ENCODE results near the gene ALPK1. TPM values are rescaled to one million over a fixed set of nuclear protein-coding genes. Genes with fewer than 3 reads are reported as not detected.
"Not testable (repeated sequence)": the region's sequence is repeated elsewhere in the genome, so short reads cannot be mapped to it uniquely, and the experiment has no call there.

Gene ALPK1
- total RNA-seq, 1 donor from 2014 or later: 40.1 TPM

GRCh38 chr4:112423591-112423990, 126.4 kb downstream of the ALPK1 start:
- Histone ChIP-seq H3K36me3 (peaks cover 21% of the 10 kb centered on the region), H3K4me3 (no peak overlapping the region), H3K9me3 (no peaks in the 10 kb centered on the region), H3K27ac (no peak overlapping the region), H3K27me3 (ENCODE audit: low read depth) (no peaks in the 10 kb centered on the region), H3K4me1 (no peaks in the 10 kb centered on the region)
- DNase-seq (no peak), ATAC-seq (no peak)
- intact Hi-C loops (cut with DNase I): no loop called here
- TF ChIP-seq CTCF (IDR thresholded peaks at IDR 0.05): no peak

GRCh38 chr4:112425823-112426222, 128.7 kb downstream of the ALPK1 start:
- Histone ChIP-seq H3K27ac (no peak overlapping the region), H3K9me3 (no peaks in the 10 kb centered on the region), H3K4me3 (no peak overlapping the region), H3K4me1 (no peaks in the 10 kb centered on the region), H3K27me3 (ENCODE audit: low read depth) (no peaks in the 10 kb centered on the region), H3K36me3 (peaks cover 41% of the 10 kb centered on the region)
- intact Hi-C loops (cut with DNase I): no loop called here
- no peak for DNase-seq
- ATAC-seq: no peak
- TF ChIP-seq CTCF (IDR thresholded peaks at IDR 0.05): no peak

GRCh38 chr4:112426416-112426815, 129.2 kb downstream of the ALPK1 start:
- Histone ChIP-seq H3K4me3 (no peak overlapping the region), H3K9me3 (no peaks in the 10 kb centered on the region), H3K27me3 (ENCODE audit: low read depth) (no peaks in the 10 kb centered on the region), H3K36me3 (peaks cover 47% of the 10 kb centered on the region), H3K4me1 (no peaks in the 10 kb centered on the region), H3K27ac (no peak overlapping the region)
- no peak for TF ChIP-seq CTCF (IDR thresholded peaks at IDR 0.05)
- DNase-seq (no peak), ATAC-seq (no peak)
- intact Hi-C loops (cut with DNase I): no loop called here

- intact Hi-C loops (cut with DNase I): no loop called here
- ATAC-seq: no peak
- H3K27me3 ChIP-seq (ENCODE audit: low read depth): no peaks in the 10 kb centered on the region
- no peak for DNase-seq
- H3K9me3 ChIP-seq: no peaks in the 10 kb centered on the region
- no peak for TF ChIP-seq CTCF (IDR thresholded peaks at IDR 0.05)
- no peak overlapping the region for H3K4me3 ChIP-seq
- H3K36me3 ChIP-seq: peaks cover 49% of the 10 kb centered on the region
- no peak overlapping the region for H3K27ac ChIP-seq
- H3K4me1 ChIP-seq: no peaks in the 10 kb centered on the region
Observed at GRCh38 chr4:112431158-112431557, 134.0 kb downstream of the ALPK1 start.

- no peak for ATAC-seq
- no peak for DNase-seq
- Histone ChIP-seq H3K9me3 (no peaks in the 10 kb centered on the region), H3K27me3 (ENCODE audit: low read depth) (no peaks in the 10 kb centered on the region), H3K4me3 (no peak overlapping the region), H3K27ac (no peak overlapping the region), H3K4me1 (no peaks in the 10 kb centered on the region), H3K36me3 (peaks cover 54% of the 10 kb centered on the region)
- intact Hi-C loops (cut with DNase I): no loop called here
- TF ChIP-seq CTCF (IDR thresholded peaks at IDR 0.05): no peak
Observed at GRCh38 chr4:112436987-112437386, 139.8 kb downstream of the ALPK1 start.

GRCh38 chr4:112442226-112442625, 145.1 kb downstream of the ALPK1 start:
- H3K27me3 ChIP-seq (ENCODE audit: low read depth); ATAC-seq; H3K27ac ChIP-seq; H3K4me3 ChIP-seq; intact Hi-C loops (cut with DNase I); DNase-seq; H3K4me1 ChIP-seq: not testable (repeated sequence)
- peaks cover 17% of the 10 kb centered on the region for H3K9me3 ChIP-seq
- peaks cover 38% of the 10 kb centered on the region for H3K36me3 ChIP-seq
